Panc1 (cell line): Measurements from ENCODE around the gene FGFBP1. TPM values are rescaled to one million over a fixed set of nuclear protein-coding genes. Genes with fewer than 3 reads are reported as not detected.

Experiments used
- ATAC-seq: fragments of 200-7000 bp; cut with Tn5 transposase; 2 replicates; pipeline ENCODE4 v1.9.1; 2020; ENCODE audit warnings: mild to moderate bottlenecking, moderate library complexity
- BruUV-seq: library from RNA; stranded (reverse); fragments of 400-500 nt; replicated peaks from 2 replicates; lab custom pipeline; 2021; lab: Mats Ljungman, UMichigan
- CTCF ChIA-PET: fragments of 300-600 bp; sonication (Branson Sonifier 250); formaldehyde crosslinking; loops from one replicate; lab custom pipeline; 2022; ENCODE audit warnings: antibody characterized with exemption; lab: Charles Lee
- POLR2A ChIA-PET: fragments of 300-600 bp; sonication (Branson Sonifier 250); formaldehyde crosslinking; loops from one replicate; lab custom pipeline; 2022; ENCODE audit warnings: antibody characterized with exemption; lab: Charles Lee
- DNase-seq: peaks from one replicate; pipeline ENCODE4 v3.0.0-alpha.2; 2010; ENCODE audit warnings: low read depth, low spot score
- H3K27ac ChIP-seq: 2 replicates; pipeline ENCODE4 v1.5.1; 2011; ENCODE audit warnings: mild to moderate bottlenecking, low read length, inconsistent platforms
- H3K27me3 ChIP-seq: fragments of 200-500 bp; sonication (Bioruptor generic); 2 replicates; pipeline ENCODE4 v1.6.0; 2014; ENCODE audit warnings: low read length, inconsistent platforms; ENCODE audit not compliant: control insufficient read depth, insufficient read depth
- H3K36me3 ChIP-seq: fragments of 200-500 bp; sonication (Bioruptor generic); 2 replicates; pipeline ENCODE4 v1.5.1; 2014; ENCODE audit warnings: inconsistent platforms, mild to moderate bottlenecking, low read length, moderate library complexity; ENCODE audit not compliant: control insufficient read depth, insufficient read depth
- H3K4me1 ChIP-seq: 2 replicates; pipeline ENCODE4 v1.5.1; 2011; ENCODE audit warnings: inconsistent platforms, mild to moderate bottlenecking, low read length, moderate library complexity; ENCODE audit not compliant: control insufficient read depth, insufficient read depth
- H3K4me3 ChIP-seq, 2 experiments: 2 replicates each; pipeline ENCODE4 v1.5.1; 2011 to 2012; ENCODE audit warnings: low read depth in 2 of 2, low read length in 2 of 2, mild to moderate bottlenecking in 2 of 2, inconsistent platforms in 1 of 2, moderate library complexity in 1 of 2
- H3K9me3 ChIP-seq: fragments of 200-500 bp; sonication (Bioruptor generic); 2 replicates; pipeline ENCODE4 v1.5.1; 2014; ENCODE audit warnings: low read depth, mild to moderate bottlenecking, inconsistent platforms, low read length, moderate library complexity; ENCODE audit not compliant: control insufficient read depth, insufficient read depth
- POLR2AphosphoS5 ChIP-seq: IDR thresholded peaks from 2 replicates; pipeline ENCODE4 v1.6.1; 2012; ENCODE audit warnings: mild to moderate bottlenecking, low read depth, low read length, moderate library complexity
- SIN3A ChIP-seq: IDR thresholded peaks from 2 replicates; pipeline ENCODE4 v1.6.1; 2012; ENCODE audit warnings: low read depth, mild to moderate bottlenecking, low read length, moderate library complexity, borderline replicate concordance; ENCODE audit not compliant: insufficient read depth
- TCF7L2 ChIP-seq: IDR thresholded peaks from 2 replicates; pipeline ENCODE4 v1.6.1; 2011; ENCODE audit warnings: mild to moderate bottlenecking, low read depth, low read length, inconsistent platforms
- in situ Hi-C: cut with HindIII; loops from 2 replicates; pipeline ENCODE4 v1.10.0; 2016; ENCODE audit warnings: low sequenced_read_pairs, low pct_unique_long_range_greater_than_20kb
- intact Hi-C: fragments of 100-400 bp; cut with micrococcal nuclease; formaldehyde crosslinking; loops from one replicate; pipeline ENCODE4 v1.10.0; 2022; ENCODE audit not compliant: unreplicated experiment
- total RNA-seq: library from RNA; stranded (reverse); gene quantifications from one replicate; pipeline ENCODE4 v1.2.1, GENCODE V29; 2021; ENCODE audit not compliant: unreplicated experiment
- TF ChIP-seq, protein P1 (sequence below), 2 experiments: IDR thresholded peaks; 2 replicates each; pipeline ENCODE4 v1.6.1; 2011 to 2012; ENCODE audit warnings: low read depth in 2 of 2, control low read depth in 1 of 2, low read length in 1 of 2, mild to moderate bottlenecking in 1 of 2, moderate library complexity in 1 of 2; ENCODE audit not compliant: insufficient read depth in 1 of 2
- TF ChIP-seq, protein P2 (sequence below): fragments of 450-650 bp; IDR thresholded peaks from 2 replicates; pipeline ENCODE4 v1.5.1; 2017; ENCODE audit warnings: mild to moderate bottlenecking

FGFBP1 gene
- total RNA-seq, 1 experiment from 2014 or later = 0.39 TPM

DNA sequence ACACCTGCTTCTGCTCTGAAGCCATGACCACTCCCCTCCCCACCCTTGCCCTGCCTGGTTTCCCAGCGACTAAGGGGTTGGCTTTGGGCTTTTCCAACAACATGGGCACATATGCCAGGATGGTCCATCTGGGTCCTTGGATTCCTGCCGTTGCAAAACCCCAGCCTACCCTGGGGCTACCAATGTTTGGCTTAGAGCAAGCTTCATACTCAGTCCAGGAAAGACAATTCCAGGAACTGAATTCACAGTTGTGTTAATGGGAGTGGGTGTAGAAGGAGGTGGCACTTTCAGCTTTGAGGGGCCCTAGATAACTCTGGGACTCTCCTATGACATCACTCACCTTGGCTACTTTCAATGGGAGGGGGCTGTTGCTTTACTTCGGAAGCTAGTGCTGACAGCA is 9.0 kb downstream of the FGFBP1 start:
- CTCF ChIA-PET = no interaction called here
- Histone ChIP-seq H3K4me1 (no peaks in the 10 kb centered on the region), H3K27ac (no peak overlapping the region), H3K27me3 (no peaks in the 10 kb centered on the region), H3K4me3 (no peak overlapping the region), H3K9me3 (no peaks in the 10 kb centered on the region), H3K36me3 (no peaks in the 10 kb centered on the region)
- in situ Hi-C loops (no loop called here), intact Hi-C loops (no loop called here)
- TF ChIP-seq SIN3A (no peak), TCF7L2 (no peak), POLR2AphosphoS5 (no peak)
- TF ChIP-seq, protein P1, sequence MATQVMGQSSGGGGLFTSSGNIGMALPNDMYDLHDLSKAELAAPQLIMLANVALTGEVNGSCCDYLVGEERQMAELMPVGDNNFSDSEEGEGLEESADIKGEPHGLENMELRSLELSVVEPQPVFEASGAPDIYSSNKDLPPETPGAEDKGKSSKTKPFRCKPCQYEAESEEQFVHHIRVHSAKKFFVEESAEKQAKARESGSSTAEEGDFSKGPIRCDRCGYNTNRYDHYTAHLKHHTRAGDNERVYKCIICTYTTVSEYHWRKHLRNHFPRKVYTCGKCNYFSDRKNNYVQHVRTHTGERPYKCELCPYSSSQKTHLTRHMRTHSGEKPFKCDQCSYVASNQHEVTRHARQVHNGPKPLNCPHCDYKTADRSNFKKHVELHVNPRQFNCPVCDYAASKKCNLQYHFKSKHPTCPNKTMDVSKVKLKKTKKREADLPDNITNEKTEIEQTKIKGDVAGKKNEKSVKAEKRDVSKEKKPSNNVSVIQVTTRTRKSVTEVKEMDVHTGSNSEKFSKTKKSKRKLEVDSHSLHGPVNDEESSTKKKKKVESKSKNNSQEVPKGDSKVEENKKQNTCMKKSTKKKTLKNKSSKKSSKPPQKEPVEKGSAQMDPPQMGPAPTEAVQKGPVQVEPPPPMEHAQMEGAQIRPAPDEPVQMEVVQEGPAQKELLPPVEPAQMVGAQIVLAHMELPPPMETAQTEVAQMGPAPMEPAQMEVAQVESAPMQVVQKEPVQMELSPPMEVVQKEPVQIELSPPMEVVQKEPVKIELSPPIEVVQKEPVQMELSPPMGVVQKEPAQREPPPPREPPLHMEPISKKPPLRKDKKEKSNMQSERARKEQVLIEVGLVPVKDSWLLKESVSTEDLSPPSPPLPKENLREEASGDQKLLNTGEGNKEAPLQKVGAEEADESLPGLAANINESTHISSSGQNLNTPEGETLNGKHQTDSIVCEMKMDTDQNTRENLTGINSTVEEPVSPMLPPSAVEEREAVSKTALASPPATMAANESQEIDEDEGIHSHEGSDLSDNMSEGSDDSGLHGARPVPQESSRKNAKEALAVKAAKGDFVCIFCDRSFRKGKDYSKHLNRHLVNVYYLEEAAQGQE (IDR thresholded peaks at IDR 0.05; ENCODE audit: insufficient read depth in 1 of 2, low read depth in 2 of 2, low read length in 1 of 2) = no peak
- TF ChIP-seq, protein P2, sequence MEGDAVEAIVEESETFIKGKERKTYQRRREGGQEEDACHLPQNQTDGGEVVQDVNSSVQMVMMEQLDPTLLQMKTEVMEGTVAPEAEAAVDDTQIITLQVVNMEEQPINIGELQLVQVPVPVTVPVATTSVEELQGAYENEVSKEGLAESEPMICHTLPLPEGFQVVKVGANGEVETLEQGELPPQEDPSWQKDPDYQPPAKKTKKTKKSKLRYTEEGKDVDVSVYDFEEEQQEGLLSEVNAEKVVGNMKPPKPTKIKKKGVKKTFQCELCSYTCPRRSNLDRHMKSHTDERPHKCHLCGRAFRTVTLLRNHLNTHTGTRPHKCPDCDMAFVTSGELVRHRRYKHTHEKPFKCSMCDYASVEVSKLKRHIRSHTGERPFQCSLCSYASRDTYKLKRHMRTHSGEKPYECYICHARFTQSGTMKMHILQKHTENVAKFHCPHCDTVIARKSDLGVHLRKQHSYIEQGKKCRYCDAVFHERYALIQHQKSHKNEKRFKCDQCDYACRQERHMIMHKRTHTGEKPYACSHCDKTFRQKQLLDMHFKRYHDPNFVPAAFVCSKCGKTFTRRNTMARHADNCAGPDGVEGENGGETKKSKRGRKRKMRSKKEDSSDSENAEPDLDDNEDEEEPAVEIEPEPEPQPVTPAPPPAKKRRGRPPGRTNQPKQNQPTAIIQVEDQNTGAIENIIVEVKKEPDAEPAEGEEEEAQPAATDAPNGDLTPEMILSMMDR = no peak
- no peak for ATAC-seq
- POLR2A ChIA-PET = no interaction called here
- no TSS peak for BruUV-seq
- no peak for DNase-seq

DNA sequence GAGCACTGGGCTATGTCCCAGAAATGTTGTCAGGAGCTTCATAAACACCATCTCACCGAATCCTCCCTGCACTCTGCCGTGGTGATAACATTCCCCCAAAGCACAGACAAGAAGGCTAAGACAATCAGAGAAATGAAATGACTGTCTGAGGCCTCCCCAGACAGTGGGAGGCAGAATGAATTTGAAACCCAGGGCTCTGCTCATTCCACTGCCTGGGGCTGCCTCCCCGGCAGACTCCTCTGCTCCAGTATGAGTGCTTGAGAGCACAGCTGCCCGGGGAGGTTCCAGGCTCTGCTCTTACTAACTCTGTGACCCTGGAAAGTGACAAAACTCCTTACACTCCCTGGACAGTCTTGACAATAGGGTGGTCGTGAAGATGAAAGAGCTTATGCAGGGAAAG is 9.7 kb downstream of the FGFBP1 start:
- Histone ChIP-seq H3K4me3 (no peak overlapping the region), H3K9me3 (no peaks in the 10 kb centered on the region), H3K36me3 (no peaks in the 10 kb centered on the region), H3K27ac (no peak overlapping the region), H3K4me1 (no peaks in the 10 kb centered on the region), H3K27me3 (no peaks in the 10 kb centered on the region)
- intact Hi-C loops = no loop called here
- in situ Hi-C loops = no loop called here
- ATAC-seq (no peak), DNase-seq (no peak)
- TF ChIP-seq SIN3A = no peak
- TF ChIP-seq, protein P1 (IDR thresholded peaks at IDR 0.05; ENCODE audit: insufficient read depth in 1 of 2, low read depth in 2 of 2, low read length in 1 of 2) = no peak
- TF ChIP-seq TCF7L2 = no peak
- TF ChIP-seq, protein P2 = no peak
- TF ChIP-seq POLR2AphosphoS5 = no peak
- ChIA-PET POLR2A (no interaction called here), CTCF (no interaction called here)
- BruUV-seq = no TSS peak
